K562 (cell line): ENCODE results near the gene RPAP2.
"Not testable (repeated sequence)": the region's sequence is repeated elsewhere in the genome, so short reads cannot be mapped to it uniquely, and the experiment has no call there.

ENCODE experiments used
- CEBPG ChIP-seq, 3 experiments: fragments of 200-800 bp in 1 of 3; sonication (Bioruptor generic) in 1 of 3; sonication (generic) in 1 of 3; formaldehyde crosslinking in 1 of 3; IDR thresholded peaks in 2 of 3; conservative IDR thresholded peaks in 1 of 3; 2 replicates each; pipeline versions ENCODE4 v1.6.1 to v1.8.0; 2016 to 2022; ENCODE audit warnings: missing compliant biosample characterization in 2 of 3, missing genetic modification characterization in 2 of 3, mild to moderate bottlenecking in 1 of 3, missing genetic modification reagents in 1 of 3
- CTCF ChIP-seq, 3 experiments: IDR thresholded peaks in 2 of 3; conservative IDR thresholded peaks in 1 of 3; 2 replicates each; pipeline ENCODE4 v1.5.1; 2011 to 2012; ENCODE audit warnings: low read length in 3 of 3, mild to moderate bottlenecking in 3 of 3, control low read depth in 2 of 3, improper control_type of control experiment in 1 of 3, inconsistent platforms in 1 of 3, low read depth in 1 of 3, mixed read lengths in 1 of 3, moderate library complexity in 1 of 3; ENCODE audit not compliant: insufficient read depth in 2 of 3
- EP300 ChIP-seq: IDR thresholded peaks from 2 replicates; pipeline ENCODE4 v1.6.1; 2012; ENCODE audit warnings: low read length, improper control_type of control experiment
- JUN ChIP-seq, 2 experiments: sonication (generic) in 1 of 2; formaldehyde crosslinking in 1 of 2; IDR thresholded peaks; 2 replicates each; pipeline versions ENCODE4 v1.6.1 to v1.8.0; 2012 to 2022; ENCODE audit warnings: borderline replicate concordance in 2 of 2, mild to moderate bottlenecking in 2 of 2, improper control_type of control experiment in 1 of 2, low read depth in 1 of 2, low read length in 1 of 2, missing genetic modification reagents in 1 of 2
- JUND ChIP-seq, 2 experiments: IDR thresholded peaks; 2 replicates in 1 of 2; 3 replicates in 1 of 2; pipeline ENCODE4 v1.6.1; 2011; ENCODE audit warnings: borderline replicate concordance in 2 of 2, low read depth in 2 of 2, low read length in 2 of 2, improper control_type of control experiment in 1 of 2, missing biosample characterization in 1 of 2, missing genetic modification characterization in 1 of 2, missing genetic modification reagents in 1 of 2
- POLR2A ChIP-seq: fragments of 450-650 bp; conservative IDR thresholded peaks from 2 replicates; pipeline ENCODE4 v1.6.1; 2016
- RFX5 ChIP-seq: IDR thresholded peaks from 2 replicates; pipeline ENCODE4 v1.6.1; 2011; ENCODE audit warnings: low read depth, mild to moderate bottlenecking, improper control_type of control experiment, low read length
- SIX5 ChIP-seq, 2 experiments: IDR thresholded peaks; 2 replicates each; pipeline ENCODE4 v1.6.1; 2011; ENCODE audit warnings: low read length in 2 of 2, borderline replicate concordance in 1 of 2, low read depth in 1 of 2, mild to moderate bottlenecking in 1 of 2, moderate library complexity in 1 of 2; ENCODE audit not compliant: insufficient read depth in 1 of 2

GRCh38 chr1:92377991-92378390 is 79.1 kb downstream of the RPAP2 start:
- TF ChIP-seq POLR2A; CEBPG (CRISPR knock-in tag; IDR thresholded peaks at IDR 0.05); CEBPG (tag; conservative IDR thresholded peaks at IDR 0.05 in 1 of 2, IDR thresholded peaks at IDR 0.05 in 1 of 2); EP300; JUND (IDR thresholded peaks at IDR 0.05; ENCODE audit: borderline replicate concordance, low read depth, low read length); JUND (tag; IDR thresholded peaks at IDR 0.05; ENCODE audit: borderline replicate concordance, low read depth, low read length); CTCF (IDR thresholded peaks at IDR 0.05 in 2 of 3, conservative IDR thresholded peaks at IDR 0.05 in 1 of 3; ENCODE audit: insufficient read depth in 2 of 3, low read depth in 1 of 3, low read length in 3 of 3); SIX5 (IDR thresholded peaks at IDR 0.05; ENCODE audit: borderline replicate concordance in 1 of 2, insufficient read depth in 1 of 2, low read depth in 1 of 2, low read length in 2 of 2); RFX5; JUN (IDR thresholded peaks at IDR 0.05; ENCODE audit: borderline replicate concordance, low read depth, low read length); JUN (CRISPR knock-in tag; IDR thresholded peaks at IDR 0.05; ENCODE audit: borderline replicate concordance): not testable (repeated sequence)
